ENCODE data around the gene WDR93. TPM values are rescaled to one million over a fixed set of nuclear protein-coding genes. Genes with fewer than 3 reads are reported as not detected.

Gene WDR93
- total RNA-seq, 2 experiments from 2014 or later, result 0.19 TPM; not detected in 1

DNA sequence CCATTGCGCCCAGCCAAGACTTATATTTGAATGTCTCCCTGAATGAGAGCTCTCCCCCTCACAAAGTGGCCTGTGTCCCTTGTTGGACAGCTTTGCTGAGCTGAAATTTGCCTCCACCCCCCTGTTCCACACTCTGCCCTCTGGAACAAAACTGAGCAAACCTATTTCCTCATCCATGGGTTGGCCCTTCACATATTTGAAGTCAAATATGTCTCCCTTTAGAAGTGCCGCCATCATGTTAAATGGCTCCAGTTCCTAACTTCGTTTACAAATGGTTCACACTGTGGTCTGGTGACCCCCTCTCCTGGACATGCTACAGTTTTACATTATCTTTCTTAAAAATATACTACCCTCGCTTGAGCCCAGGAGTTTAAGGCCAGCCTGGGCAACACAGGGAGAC, 16.1 kb upstream of the WDR93 start:
- no peak overlapping the region for H2AFZ ChIP-seq (ENCODE audit: low read length)
- H3K4me3 ChIP-seq (ENCODE audit: low read depth, low read length, poor library complexity, severe bottlenecking), result no peak overlapping the region
- H3K9me2 ChIP-seq (ENCODE audit: insufficient read depth, low read length), result no peaks in the 10 kb centered on the region
- intact Hi-C loops (cut with micrococcal nuclease; ENCODE audit: unreplicated experiment), result no loop called here
- H4K20me1 ChIP-seq (ENCODE audit: insufficient read depth, low read length), result no peaks in the 10 kb centered on the region
- DNase-seq (ENCODE audit: low spot score), result no peak
- no TSS peak for BruUV-seq (replicated peaks)
- H3K4me1 ChIP-seq (ENCODE audit: insufficient read depth, low read length, poor library complexity, severe bottlenecking), result no peaks in the 10 kb centered on the region
- H3K4me2 ChIP-seq (ENCODE audit: low read length), result no peak overlapping the region
- H3K79me2 ChIP-seq (ENCODE audit: insufficient read depth, low read depth, low read length), result no peaks in the 10 kb centered on the region
- H3K27ac ChIP-seq (ENCODE audit: low read depth, low read length, poor library complexity, severe bottlenecking), result no peak overlapping the region
- H3K9me3 ChIP-seq (ENCODE audit: low read length), result no peaks in the 10 kb centered on the region
- CTCF ChIA-PET (ENCODE audit: unreplicated experiment), result no interaction called here
- no peaks in the 10 kb centered on the region for H3K36me3 ChIP-seq (ENCODE audit: insufficient read depth, low read length)
- no peak for TF ChIP-seq EZH2phosphoT487 (IDR thresholded peaks at IDR 0.05; ENCODE audit: borderline replicate concordance, low read depth, low read length)
- TF ChIP-seq, protein P1, sequence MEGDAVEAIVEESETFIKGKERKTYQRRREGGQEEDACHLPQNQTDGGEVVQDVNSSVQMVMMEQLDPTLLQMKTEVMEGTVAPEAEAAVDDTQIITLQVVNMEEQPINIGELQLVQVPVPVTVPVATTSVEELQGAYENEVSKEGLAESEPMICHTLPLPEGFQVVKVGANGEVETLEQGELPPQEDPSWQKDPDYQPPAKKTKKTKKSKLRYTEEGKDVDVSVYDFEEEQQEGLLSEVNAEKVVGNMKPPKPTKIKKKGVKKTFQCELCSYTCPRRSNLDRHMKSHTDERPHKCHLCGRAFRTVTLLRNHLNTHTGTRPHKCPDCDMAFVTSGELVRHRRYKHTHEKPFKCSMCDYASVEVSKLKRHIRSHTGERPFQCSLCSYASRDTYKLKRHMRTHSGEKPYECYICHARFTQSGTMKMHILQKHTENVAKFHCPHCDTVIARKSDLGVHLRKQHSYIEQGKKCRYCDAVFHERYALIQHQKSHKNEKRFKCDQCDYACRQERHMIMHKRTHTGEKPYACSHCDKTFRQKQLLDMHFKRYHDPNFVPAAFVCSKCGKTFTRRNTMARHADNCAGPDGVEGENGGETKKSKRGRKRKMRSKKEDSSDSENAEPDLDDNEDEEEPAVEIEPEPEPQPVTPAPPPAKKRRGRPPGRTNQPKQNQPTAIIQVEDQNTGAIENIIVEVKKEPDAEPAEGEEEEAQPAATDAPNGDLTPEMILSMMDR (conservative IDR thresholded peaks at IDR 0.05; ENCODE audit: low read length), result no peak
- POLR2A ChIA-PET, result no interaction called here

DNA sequence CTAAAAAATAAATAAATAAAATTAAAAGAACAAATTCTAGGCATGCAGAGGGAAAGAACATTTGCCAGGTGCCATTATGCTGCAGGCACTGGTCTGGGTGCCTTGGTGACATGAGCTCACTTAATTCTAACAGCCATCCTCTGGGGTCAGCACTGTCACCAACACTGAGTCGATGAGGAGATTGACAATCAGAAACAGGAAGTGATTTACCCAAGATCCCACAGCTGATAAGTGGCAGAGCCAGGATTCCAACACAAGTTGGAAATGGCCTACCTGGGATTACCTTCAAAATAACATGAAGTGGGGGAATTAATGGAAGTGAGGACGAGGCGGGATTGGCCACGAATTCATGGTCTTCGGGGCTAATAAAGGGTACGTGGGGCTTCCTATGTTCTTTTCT, 15.0 kb upstream of the WDR93 start:
- Histone ChIP-seq H3K79me2 (ENCODE audit: insufficient read depth, low read depth, low read length) (no peaks in the 10 kb centered on the region), H3K36me3 (ENCODE audit: insufficient read depth, low read length) (no peaks in the 10 kb centered on the region), H3K9me3 (ENCODE audit: low read length) (no peaks in the 10 kb centered on the region), H3K9me2 (ENCODE audit: insufficient read depth, low read length) (no peaks in the 10 kb centered on the region), H2AFZ (ENCODE audit: low read length) (no peak overlapping the region), H3K4me2 (ENCODE audit: low read length) (no peak overlapping the region), H3K4me3 (ENCODE audit: low read depth, low read length, poor library complexity, severe bottlenecking) (no peak overlapping the region), H3K4me1 (ENCODE audit: insufficient read depth, low read length, poor library complexity, severe bottlenecking) (no peaks in the 10 kb centered on the region), H4K20me1 (ENCODE audit: insufficient read depth, low read length) (no peaks in the 10 kb centered on the region), H3K27ac (ENCODE audit: low read depth, low read length, poor library complexity, severe bottlenecking) (no peak overlapping the region)
- no TSS peak for BruUV-seq (replicated peaks)
- ChIA-PET CTCF (ENCODE audit: unreplicated experiment) (interaction anchor here (0.6 kb wide), 3 partner anchors 7 to 181 kb away, joined by 4 to 8 read pairs (median 7); no protein-coding TSS in a partner anchor), POLR2A (interaction anchor here (0.5 to 0.9 kb wide), 2 partner anchors 11 to 201 kb away, joined by 3 read pairs; no protein-coding TSS in a partner anchor)
- TF ChIP-seq, protein P1 (conservative IDR thresholded peaks at IDR 0.05; ENCODE audit: low read length), result no peak
- TF ChIP-seq EZH2phosphoT487 (IDR thresholded peaks at IDR 0.05; ENCODE audit: borderline replicate concordance, low read depth, low read length), result no peak
- no peak for DNase-seq (ENCODE audit: low spot score)
- intact Hi-C loops (cut with micrococcal nuclease; ENCODE audit: unreplicated experiment), result no loop called here

DNA sequence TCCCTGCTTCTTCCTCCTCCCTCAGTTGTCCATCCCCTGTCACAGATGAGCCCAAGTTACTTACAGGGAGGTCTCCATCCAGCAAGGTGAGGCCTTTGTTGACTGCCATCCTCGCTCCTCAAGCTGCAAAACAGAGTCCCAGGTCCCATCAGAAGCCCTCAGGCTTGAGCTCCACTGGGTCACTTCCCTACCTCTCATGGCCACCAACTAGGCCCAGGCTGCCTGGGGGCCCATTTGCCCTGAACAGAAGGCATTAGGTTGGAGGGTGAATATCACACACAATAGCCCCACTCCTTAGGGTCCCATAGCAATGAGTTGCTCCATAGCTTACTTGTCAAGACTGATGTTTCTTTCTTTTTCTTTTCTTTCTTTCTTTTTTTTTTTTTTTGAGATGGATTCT, 13.2 kb upstream of the WDR93 start:
- Histone ChIP-seq H2AFZ (ENCODE audit: low read length) (no peak overlapping the region), H3K4me2 (ENCODE audit: low read length) (no peak overlapping the region), H3K9me3 (ENCODE audit: low read length) (no peaks in the 10 kb centered on the region), H3K27ac (ENCODE audit: low read depth, low read length, poor library complexity, severe bottlenecking) (no peak overlapping the region), H4K20me1 (ENCODE audit: insufficient read depth, low read length) (no peaks in the 10 kb centered on the region), H3K9me2 (ENCODE audit: insufficient read depth, low read length) (no peaks in the 10 kb centered on the region), H3K4me3 (ENCODE audit: low read depth, low read length, poor library complexity, severe bottlenecking) (no peak overlapping the region), H3K4me1 (ENCODE audit: insufficient read depth, low read length, poor library complexity, severe bottlenecking) (no peaks in the 10 kb centered on the region), H3K36me3 (ENCODE audit: insufficient read depth, low read length) (no peaks in the 10 kb centered on the region), H3K79me2 (ENCODE audit: insufficient read depth, low read depth, low read length) (no peaks in the 10 kb centered on the region)
- POLR2A ChIA-PET, result no interaction called here
- BruUV-seq (replicated peaks), result no TSS peak
- DNase-seq (ENCODE audit: low spot score), result no peak
- intact Hi-C loops (cut with micrococcal nuclease; ENCODE audit: unreplicated experiment), result no loop called here
- CTCF ChIA-PET (ENCODE audit: unreplicated experiment), result no interaction called here
- TF ChIP-seq, protein P1 (conservative IDR thresholded peaks at IDR 0.05; ENCODE audit: low read length), result no peak
- TF ChIP-seq EZH2phosphoT487 (IDR thresholded peaks at IDR 0.05; ENCODE audit: borderline replicate concordance, low read depth, low read length), result no peak

Data from OCI-LY7 (cell line).